Suppressor macrophage treated with lipopolysaccharide for 4 hours (primary cell): ENCODE measurements around the gene PGPEP1.
"Not testable (repeated sequence)": the region's sequence is repeated elsewhere in the genome, so short reads cannot be mapped to it uniquely, and the experiment has no call there.

Source experiments
- DNase-seq: peaks from one replicate; pipeline ENCODE4 v3.0.0-alpha.2; 2020

The PGPEP1 gene

DNA sequence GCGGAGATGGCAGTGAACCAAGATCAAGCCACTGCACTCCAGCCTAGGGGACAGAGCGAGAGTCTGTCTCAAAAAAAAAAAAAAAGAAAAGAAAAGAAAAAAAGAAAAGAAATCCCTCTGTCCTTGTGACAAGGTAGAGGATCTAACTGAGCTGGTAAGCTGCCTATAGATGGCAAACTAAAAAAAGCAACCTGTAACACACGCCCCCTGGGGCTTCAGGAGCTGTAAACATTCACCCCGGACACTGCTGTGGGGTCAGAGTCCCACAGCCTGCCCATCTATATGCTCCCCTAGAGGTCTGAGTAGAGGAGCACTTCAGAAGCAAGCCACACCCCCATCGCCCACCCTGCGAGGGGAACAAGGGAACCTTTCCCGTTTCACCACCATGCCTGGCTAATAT is 4.3 kb upstream of the PGPEP1 start:
- no peak for DNase-seq

DNA sequence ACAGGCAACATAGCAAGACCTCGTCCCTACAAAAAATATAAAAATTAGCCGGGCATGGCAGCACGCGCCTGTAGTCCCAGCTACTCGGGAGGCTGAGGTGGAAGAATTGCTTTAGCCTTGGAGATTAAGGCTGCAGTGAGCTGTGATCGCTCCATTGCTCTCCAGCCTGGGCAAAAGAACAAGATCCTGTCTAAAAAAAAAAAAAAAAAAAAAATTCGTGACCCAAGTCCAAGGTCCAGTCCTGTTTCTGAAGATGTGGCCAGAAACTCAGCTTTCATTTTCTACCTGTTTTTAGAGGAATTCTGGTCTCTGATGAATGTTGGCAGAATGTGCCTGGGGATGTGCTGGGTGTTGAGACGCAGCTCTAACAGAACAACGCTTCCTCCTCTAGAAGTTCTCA is 1.9 kb upstream of the PGPEP1 start:
- DNase-seq: no peak

DNA sequence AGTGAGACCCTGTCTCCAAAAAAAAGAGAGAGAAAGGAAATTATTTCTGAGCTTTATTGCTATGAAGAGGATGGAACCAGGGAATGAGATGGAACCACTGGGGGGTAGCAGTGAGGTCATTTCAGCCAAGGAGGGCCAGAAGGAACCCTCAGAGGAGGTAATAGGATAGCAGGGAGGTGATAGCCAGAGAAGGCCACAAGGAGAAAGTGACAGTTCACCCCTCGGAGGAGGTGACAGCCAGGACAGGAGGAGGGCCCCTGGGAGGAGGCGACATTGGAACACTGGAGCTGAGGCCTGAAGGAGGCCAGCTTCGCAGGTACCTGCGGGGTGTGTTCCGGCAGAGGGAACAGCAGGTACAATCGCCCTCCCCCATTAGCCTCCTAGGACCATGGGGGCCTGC is 675 bp upstream of the PGPEP1 start:
- no peak for DNase-seq

DNA sequence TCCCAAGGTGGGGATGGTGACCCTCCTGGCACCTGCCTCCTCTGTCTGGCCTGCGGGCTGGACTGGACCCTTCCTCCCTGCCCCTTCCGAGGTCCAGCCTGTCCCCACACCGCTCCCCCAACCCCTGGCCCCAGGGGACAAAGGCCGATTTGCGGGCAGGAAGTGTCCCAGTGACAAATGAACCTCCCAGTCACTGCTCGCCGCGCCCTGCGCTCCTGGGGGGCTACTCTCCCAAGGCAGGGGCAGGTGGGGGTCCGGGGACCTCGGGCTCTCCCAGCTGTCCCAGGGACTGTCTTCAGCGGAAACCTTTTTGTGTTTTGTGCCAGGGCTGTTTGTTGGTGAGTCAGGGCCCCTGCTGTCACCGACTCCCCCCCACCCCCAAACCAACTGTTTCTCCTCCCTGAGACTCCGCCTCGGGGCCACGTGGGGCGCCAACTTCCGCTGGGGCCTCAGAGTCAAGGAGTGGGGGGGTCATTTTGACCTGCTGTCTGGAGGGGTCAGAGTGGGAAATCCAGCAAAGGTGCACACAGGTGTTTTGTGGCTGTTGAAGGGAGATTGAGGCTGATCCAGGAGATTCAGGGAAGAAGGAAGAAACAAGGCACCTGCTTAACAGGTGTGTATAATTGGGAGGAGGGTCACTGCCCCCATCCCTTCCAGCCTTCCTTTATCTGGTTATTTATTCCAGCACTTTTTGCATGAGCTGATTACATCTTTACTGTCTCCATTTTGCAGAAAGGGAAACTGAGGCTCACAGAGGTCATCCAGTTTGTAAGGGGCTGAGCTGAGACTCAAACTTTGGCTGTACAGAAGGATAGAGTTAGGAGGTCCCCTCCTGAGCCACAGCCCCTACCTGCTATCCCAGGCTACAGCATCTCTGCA is 831 bp downstream of the PGPEP1 start:
- peak; percentile 61 for DNase-seq

DNA sequence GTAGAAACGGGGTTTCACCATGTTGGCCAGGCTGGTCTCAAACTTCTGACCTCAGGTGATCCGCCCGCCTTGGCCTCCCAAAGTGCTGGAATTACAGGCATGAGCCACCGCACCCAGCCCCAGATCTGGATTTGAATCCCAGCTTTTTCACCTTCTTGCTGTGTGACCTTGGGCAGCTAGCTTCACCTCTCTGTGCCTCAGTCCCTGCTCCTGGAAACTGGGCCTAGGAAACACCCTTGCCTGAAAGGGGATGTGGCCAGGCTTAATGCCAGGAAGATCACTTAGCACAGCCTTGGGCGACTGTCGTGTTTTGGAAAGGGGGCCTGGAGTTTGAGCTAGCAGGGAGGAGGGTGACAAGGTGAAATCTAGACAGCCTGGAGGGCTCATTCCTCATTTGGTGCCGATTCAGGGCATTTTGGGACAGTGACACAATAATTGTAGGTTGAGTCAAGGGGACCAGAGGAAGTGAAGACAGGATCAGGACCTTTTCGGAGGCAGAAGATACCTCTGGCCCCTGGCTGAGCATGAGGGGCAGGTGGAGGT is 1.8 kb downstream of the PGPEP1 start:
- no peak for DNase-seq

DNA sequence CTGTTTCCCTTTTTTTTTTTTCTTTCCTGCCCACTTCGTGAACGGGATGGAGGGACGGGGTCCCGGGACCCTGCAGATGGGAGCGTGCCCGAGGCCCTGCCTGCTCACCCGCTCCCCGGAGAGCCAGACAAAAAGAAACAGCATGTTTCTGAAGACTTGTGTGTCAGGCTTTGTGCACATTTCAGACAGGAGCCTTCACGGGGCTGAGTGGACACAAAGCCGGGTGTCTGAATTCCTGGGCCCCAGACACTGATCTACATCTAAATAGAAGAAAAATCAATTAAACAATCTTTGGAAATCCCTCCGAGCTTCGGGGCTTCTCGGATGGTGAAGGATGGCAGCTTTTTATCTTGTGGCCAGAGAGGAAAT is 4.2 kb downstream of the PGPEP1 start:
- no peak for DNase-seq

DNA sequence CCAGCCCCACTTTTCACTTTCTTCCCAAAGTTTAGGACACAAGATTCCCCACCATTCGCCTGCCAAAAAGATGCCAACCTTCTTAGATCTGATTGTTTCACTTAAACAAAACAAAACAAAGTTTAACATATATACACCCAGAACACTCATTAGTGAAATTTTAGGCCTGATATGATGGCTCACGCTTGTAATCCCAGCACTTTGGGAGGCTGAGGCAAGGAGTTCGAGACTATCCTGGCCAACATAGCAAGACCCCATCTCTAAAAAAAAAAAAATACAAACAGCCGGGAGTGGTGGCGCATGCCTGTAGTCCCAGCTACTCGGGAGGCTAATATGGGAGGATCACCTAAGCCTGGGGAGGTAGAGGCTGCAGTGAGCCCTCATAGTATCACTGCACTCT is 4.9 kb downstream of the PGPEP1 start:
- DNase-seq: no peak

DNA sequence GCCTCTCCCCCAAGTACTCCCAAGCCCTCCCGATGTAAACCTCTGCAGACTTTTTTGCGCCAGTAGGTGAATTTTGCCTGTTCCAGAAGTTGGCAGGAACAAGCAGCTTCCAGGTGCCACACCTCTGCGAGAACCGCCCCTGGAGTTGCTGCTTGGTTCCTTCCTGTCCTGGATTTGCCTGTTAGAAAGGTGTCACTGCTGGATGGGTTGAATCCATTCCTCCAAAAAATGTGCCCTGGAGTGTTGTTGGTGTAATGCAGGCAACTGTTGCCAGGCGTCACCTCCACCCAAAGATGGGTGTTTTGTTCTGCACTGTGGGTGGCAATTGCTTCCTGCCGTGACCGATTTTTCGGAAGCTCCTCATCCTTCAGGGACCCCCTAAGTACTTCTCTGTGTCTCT is 5.7 kb downstream of the PGPEP1 start:
- DNase-seq: no peak

DNA sequence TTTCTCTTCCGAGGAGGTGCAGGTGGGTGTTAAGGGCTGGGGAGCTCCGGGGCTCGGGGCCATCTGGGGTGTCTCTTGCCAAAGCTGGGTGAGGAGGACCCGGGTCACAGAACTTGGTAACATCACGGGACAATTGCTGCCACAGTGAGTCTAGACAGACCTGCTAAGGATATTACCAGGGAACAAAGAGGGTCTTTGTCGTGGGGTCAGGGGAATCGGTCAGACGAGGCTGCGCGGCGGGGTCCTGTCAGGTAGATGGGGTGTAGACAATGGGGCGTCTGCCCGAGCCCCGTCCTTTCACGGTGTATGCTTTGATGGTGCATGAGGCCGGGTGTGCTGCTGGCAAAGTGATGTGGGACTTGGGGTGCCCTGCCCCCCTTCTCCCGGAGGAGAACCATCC is 7.8 kb downstream of the PGPEP1 start:
- no peak for DNase-seq

DNA sequence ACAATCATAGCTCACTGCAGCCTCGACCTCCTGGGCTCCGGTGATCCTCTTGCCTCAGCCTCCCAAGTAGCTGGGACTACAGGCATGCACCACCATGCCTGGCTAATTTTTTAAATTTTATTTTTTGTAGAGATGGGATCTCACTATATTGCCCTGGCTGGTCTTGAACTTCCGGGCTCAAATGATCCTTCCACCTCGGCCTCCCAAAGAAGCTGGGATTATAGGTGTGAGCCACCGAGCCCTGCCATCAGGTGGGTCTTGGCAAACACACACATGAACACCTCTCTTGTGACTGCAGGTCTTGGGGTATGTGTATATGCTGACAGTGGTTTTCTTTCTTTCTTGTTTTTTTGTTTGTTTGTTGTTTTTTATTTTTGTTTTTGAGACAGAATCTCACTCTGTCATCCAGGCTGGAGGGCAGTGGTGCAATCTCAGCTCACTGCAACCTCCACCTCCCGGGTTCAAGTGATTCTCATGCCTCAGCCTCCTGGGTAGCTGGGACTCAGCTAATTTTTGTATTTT is 8.5 kb downstream of the PGPEP1 start:
- DNase-seq: not testable (repeated sequence)

DNA sequence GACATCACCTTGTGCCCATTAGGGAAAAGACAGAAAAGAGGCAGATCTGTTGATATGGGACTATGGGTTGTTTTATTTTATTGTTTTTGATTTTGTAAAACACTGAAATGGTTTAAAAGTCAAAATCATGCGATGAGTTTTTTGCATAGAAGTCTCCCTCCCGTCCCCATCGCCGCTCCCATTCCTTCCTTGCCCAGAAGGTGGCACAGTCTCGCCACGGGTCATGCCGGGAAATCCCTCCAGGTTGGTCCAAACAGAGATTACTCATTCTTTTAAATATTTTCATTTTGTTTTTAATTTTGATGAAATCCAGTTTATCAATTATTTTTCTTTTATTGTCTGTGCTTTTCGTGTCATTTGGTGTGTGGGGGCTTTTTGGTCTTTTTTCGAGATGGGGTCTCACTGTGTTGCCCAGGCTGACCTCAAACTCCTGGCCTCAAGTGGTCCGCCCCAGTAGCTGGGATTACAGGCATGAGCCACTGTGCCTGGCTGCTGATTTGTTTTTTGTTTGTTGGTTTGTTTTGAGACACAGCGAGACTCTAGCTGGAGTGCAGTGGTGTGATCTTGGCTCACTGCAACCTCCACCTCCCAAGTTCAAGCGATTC is 9.2 kb downstream of the PGPEP1 start:
- peak; percentile 78 for DNase-seq

DNA sequence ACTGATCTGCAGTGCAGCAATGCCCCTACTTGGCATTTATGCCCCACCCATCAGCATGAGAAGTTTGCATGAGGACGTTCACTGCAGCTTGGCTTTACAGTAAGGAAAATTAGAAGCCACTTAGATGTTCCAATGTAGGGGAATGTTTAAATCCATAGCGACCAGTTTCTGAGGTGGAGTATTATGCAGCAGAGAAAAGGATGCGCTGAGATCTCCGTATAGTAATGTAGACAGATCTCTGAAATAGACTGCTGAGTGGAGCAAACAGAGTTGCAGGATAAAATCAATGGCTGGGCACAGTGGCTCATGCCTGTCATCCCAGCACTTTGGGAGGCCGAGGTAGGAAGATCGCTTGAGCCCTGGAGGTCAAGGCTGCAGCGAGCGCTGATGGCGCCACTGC is 10.1 kb downstream of the PGPEP1 start:
- DNase-seq: no peak

DNA sequence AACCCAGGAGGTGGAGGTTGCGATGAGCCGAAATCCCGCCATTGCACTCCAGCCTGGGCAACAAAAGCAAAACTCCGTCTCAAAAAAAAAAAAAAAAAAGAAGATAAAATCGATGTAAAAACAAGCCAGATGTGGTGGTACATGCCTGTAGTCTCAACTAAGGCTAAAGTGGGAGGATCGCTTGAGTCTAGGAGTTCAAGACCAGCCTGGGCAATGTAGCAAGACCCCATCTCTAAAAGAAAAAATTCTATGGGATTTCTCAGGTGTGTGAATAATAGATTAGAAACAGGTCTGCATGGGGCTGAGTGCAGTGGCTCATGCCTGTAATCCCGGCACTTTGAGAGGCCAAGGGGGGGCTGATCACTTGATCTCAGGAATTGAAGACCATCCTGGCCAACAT is 11.1 kb downstream of the PGPEP1 start:
- no peak for DNase-seq

DNA sequence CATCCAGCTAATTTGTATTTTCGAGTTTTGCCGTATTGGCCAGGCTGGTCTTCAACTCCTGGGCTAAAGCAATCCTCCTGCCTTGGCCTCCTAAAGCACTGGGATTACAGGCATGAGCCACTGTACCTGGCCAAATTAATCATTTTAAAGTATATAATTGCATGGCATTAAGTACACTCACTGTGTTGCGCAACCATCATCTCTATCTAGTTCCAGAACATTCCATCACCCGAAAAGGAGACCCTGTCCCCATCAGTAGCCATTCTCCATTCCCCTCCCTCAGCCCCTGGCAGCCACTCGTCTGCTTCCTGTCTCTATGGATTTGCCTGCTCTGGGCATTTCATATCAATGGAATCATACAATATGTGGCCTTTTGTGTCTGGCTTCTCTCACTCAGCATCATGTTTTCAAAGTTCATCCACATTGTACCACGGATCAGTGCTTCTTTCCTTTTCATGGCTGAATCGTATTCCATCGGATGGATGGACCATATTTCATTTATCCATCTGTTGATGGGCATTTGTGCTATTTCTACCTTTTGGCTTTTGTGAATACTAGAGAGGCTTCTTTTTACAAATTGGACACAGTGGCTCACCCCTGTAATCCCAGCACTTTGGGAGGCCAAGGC is 13.1 kb downstream of the PGPEP1 start:
- DNase-seq: no peak

DNA sequence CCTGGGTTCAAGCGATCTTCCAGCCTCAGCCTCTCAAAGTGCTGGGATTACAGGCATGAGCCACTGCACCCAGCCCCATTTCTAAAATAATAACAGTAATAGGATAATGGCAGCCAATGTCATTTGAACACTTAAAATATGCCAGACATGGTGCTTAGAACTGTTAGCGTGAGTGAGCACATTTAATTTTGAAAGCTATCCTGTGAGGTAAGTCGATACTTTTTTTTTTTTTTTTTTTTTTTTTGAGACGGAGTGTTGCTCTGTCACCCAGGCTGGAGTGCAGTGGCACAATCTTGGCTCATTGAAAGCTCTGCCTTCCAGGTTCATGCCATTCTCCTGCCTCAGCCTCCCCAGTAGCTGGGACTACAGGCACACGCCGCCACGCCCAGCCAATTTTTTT is 14.3 kb downstream of the PGPEP1 start:
- not testable (repeated sequence) for DNase-seq

DNA sequence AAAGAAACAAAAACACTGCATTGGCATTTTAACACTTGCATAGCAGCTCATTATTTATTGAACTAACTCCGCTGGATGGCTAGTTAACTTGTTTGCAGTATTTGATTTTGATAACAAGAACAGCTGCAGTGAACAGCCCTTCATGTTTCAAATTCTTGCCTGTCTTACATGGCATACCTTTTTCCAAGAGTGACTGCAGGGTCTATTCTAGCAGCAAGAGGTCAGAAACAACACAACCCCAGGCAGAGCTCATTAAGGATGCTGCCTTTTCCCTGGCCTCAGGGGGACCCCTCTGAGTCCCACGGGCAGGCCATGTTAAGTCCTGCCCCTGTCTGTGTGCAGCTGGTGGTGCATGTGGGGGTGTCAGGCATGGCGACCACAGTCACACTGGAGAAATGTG is 16.6 kb downstream of the PGPEP1 start:
- DNase-seq: no peak

DNA sequence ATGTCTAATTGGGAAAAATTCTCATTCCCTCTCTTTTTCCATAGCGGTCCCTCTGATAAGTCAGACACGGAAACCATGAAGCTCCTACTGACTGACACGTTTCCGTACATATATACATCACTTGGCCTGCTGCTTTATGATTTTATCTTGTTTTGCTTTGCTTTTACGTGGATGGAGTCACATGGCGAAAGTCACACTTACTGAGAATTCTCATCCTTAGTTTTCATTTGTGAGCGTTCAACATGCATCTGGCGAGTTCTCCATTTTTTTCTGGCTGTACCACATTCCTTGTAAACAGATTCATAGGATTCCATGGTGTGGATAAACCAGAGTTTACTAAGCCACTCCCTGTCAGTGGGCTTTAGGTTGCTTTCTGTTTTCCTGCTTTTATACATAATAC is 21.2 kb downstream of the PGPEP1 start:
- no peak for DNase-seq

DNA sequence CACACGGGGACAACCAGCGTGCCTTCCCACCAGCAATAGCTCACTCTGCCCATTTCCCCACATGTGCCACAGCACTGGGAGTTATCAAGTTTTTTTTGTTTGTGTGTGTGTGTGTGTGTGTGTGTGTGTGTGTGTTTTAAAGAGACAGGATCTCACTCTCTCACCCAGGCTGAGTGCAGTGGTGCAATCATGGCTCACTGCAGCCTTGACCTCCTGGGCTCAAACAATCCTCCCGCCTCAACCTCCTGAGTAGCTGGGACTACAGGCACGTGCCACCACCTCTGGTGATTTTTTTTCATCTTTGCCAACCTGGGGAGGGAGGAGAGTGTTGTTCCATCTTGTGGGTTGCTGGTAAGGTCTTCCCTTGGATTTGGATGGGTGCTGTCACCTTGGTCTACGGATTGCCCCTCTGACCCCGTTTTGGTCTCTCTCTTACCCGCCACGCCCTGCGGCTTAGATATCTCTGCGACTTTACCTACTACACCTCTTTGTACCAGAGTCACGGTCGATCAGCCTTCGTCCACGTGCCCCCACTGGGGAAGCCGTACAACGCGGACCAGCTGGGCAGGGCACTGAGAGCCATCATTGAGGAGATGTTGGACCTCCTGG is 22.6 kb downstream of the PGPEP1 start:
- DNase-seq: no peak

DNA sequence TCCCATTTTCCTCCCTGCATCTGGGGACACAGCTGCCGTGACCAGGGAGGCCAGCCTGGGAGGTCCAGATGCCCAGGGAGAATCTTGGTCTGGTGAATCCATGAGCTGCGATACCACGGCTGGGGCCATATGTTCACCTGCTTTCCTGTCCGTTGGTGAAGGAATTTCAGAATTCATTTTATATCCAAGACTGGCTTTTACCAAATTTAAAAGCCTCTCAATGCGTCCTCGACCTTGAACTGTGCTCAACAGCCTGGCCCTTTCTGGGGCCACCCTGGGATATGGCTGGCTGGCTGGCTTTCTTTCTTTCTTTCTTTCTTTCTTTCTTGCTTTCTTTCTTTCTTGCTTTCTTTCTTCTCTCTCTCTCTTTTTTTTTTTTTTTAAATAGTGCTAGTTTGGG is 23.4 kb downstream of the PGPEP1 start:
- no peak for DNase-seq

DNA sequence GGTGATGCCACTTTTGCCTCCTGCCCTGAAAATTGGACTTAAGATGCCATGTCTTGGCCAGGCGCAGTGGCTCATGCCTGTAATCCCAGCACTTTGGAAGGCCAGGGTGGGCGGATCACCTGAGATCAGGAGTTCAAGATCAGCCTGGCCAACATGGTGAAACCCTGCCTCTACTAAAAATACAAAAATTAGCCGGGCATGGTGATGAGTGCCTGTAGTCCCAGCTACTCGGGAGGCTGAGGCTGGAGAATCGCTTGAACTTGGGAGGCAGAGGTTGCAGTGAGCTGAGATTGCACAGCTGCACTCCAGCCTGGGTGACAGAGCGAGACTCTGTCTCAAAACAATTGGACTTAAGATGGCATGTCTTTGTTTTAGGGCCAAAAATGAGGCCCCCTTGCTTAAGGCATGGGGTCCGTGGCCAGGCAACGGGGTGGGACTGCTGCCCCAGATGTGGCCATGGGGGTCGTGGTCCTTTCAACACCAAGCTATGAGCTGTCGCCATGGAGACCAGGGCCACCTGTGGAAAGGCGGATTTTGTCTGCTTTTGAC is 24.0 kb downstream of the PGPEP1 start:
- not testable (repeated sequence) for DNase-seq

DNA sequence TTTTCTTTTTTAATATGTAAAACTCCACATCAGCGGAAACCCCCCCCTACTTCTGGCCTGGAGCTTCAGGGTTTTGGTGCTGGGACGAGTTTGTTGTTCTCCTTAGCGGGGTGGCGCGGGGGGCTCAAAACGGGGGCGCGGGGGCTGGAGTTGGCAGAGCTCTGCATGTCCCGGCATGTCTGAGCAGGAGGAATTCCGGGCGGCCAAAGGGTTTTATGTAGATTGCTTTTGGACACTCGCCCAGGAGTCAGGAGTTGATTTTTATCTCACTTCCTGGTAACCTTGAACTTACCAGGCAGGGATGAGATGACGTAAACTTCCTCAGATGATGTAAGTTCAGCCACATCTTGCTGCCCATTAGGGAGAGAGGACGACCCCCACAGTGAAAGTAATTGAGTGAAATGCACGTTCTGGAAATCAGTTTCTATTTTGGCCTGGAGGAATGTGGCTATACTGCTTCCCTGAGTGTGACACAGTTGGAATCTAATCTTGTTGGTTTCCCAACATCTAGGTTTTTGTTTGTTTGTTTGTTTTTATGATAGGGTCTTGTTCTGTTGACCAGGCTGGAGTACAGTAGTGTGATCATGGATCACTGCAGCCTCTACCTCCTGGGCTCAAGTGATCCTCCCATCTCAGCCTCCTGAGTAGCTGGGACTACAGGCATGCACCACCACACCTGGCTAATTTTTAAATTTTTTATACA is 24.6 kb downstream of the PGPEP1 start:
- peak; percentile 95 for DNase-seq

DNA sequence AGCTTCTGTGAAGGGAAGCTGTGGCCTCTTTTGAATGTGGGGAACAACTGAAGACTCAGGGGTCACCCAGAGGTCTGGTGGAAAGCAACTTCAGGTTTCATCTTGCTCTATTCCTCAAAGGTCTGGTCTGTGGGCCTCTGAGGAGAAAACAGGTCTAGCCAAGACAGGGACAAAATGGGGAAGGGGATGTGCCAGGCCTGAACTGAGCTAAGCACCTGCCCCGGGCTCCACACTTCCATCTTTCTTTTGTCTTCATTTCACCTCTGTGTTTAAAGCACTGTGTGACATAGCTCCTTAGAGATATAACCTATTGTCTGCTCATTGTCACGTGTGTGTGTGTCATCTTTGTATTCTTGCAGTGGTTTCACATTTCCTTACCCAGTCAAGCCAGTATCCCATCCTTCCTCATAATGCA is 25.6 kb downstream of the PGPEP1 start:
- DNase-seq: peak; percentile 87
